Liver (tissue), 9 donors: ENCODE results near the gene THADA. TPM values are rescaled to one million over a fixed set of nuclear protein-coding genes. Genes with fewer than 3 reads are reported as not detected.

Source experiments
- DNase-seq: peaks from one replicate; pipeline ENCODE4 v3.0.0-alpha.2; 2017; ENCODE audit warnings: low spot score
- H3K27ac ChIP-seq, 2 donors: one replicate each; pipeline ENCODE4 v1.7.0; 2013; ENCODE audit warnings: inconsistent platforms in 2 of 2, low read length in 2 of 2, control low read depth in 1 of 2, low read depth in 1 of 2, mild to moderate bottlenecking in 1 of 2
- H3K27me3 ChIP-seq, 4 donors: one replicate each; pipeline versions ENCODE4 v1.6.1 to v1.7.0; 2013; ENCODE audit warnings: low read length in 3 of 4, inconsistent platforms in 1 of 4, mild to moderate bottlenecking in 1 of 4, moderate library complexity in 1 of 4; ENCODE audit not compliant: control insufficient read depth in 4 of 4, insufficient read depth in 4 of 4
- H3K36me3 ChIP-seq, 4 donors: one replicate each; pipeline versions ENCODE4 v1.6.1 to v1.7.0; 2013; ENCODE audit warnings: low read length in 3 of 4, mild to moderate bottlenecking in 3 of 4, low read depth in 1 of 4, moderate library complexity in 1 of 4; ENCODE audit not compliant: control insufficient read depth in 4 of 4, insufficient read depth in 3 of 4
- H3K4me1 ChIP-seq, 4 donors: one replicate each; pipeline versions ENCODE4 v1.6.1 to v1.7.0; 2013; ENCODE audit warnings: low read length in 3 of 4, mild to moderate bottlenecking in 3 of 4, moderate library complexity in 1 of 4; ENCODE audit not compliant: control insufficient read depth in 4 of 4, insufficient read depth in 4 of 4
- H3K4me3 ChIP-seq, 3 donors: one replicate each; pipeline versions ENCODE4 v1.6.1 to v1.7.0; 2013; ENCODE audit warnings: low read length in 3 of 3, control low read depth in 1 of 3, low read depth in 1 of 3, mild to moderate bottlenecking in 1 of 3
- H3K9ac ChIP-seq, 2 donors: one replicate each; pipeline ENCODE4 v1.7.0; 2013; ENCODE audit warnings: low read length in 2 of 2, mild to moderate bottlenecking in 2 of 2, moderate library complexity in 2 of 2, control low read depth in 1 of 2, low read depth in 1 of 2
- H3K9me3 ChIP-seq, 4 donors: one replicate each; pipeline versions ENCODE4 v1.6.1 to v1.7.0; 2013; ENCODE audit warnings: low read length in 3 of 4; ENCODE audit not compliant: control insufficient read depth in 4 of 4
- FOXA1 ChIP-seq: IDR thresholded peaks from 2 replicates; pipeline ENCODE4 v1.6.1; 2016; ENCODE audit warnings: antibody characterized with exemption
- HNF4G ChIP-seq: IDR thresholded peaks from 2 replicates; pipeline ENCODE4 v1.6.1; 2016; ENCODE audit warnings: antibody characterized with exemption
- JUND ChIP-seq, 2 donors: IDR thresholded peaks; 2 replicates each; pipeline ENCODE4 v1.6.1; 2016; ENCODE audit warnings: antibody characterized with exemption in 2 of 2
- NR2F2 ChIP-seq: IDR thresholded peaks from 2 replicates; pipeline ENCODE4 v1.6.1; 2016; ENCODE audit warnings: antibody characterized with exemption
- RAD21 ChIP-seq, 2 donors: IDR thresholded peaks; 2 replicates each; pipeline ENCODE4 v1.6.1; 2016; ENCODE audit warnings: antibody characterized with exemption in 2 of 2, mild to moderate bottlenecking in 2 of 2
- TAF1 ChIP-seq: conservative IDR thresholded peaks from 2 replicates; pipeline ENCODE4 v1.6.1; 2016; ENCODE audit warnings: antibody characterized with exemption, mild to moderate bottlenecking
- YY1 ChIP-seq: IDR thresholded peaks from 2 replicates; pipeline ENCODE4 v1.6.1; 2016; ENCODE audit warnings: antibody characterized with exemption, mild to moderate bottlenecking
- WGBS: extraction: QIAGEN DNeasy Blood & Tissue Kit; methylation state at CpG from one replicate; pipeline ENCODE4 v1.1.7; 2013; 5-methylcytosine and 5-hydroxymethylcytosine counted together
- polyA plus RNA-seq, 2 donors: library from polyadenylated mRNA; stranded (reverse) in 1 of 2; unstranded in 1 of 2; fragments of 200-250 nt in 1 of 2; fragments of >200 nt in 1 of 2; fragmentation: Nextera tagmentation in 1 of 2; extraction: Ambion mirVana in 1 of 2; gene quantifications; one replicate each; pipeline versions ENCODE4 v1.2.1 to v1.2.3, GENCODE V29; 2013 to 2015
- total RNA-seq, 2 donors: library from RNA; depleted of rRNA; stranded (reverse); fragments of >200 nt; gene quantifications; one replicate each; pipeline ENCODE4 v1.2.3, GENCODE V29; 2014
- TF ChIP-seq, protein P1 (sequence below): fragments of 150-350 bp; IDR thresholded peaks from 2 replicates; pipeline ENCODE4 v1.5.1; 2017; ENCODE audit warnings: improper control_type of control experiment, low read depth, low read length; ENCODE audit not compliant: missing input control
- TF ChIP-seq, protein P2 (sequence below): IDR thresholded peaks from 2 replicates; pipeline ENCODE4 v1.6.1; 2016; ENCODE audit warnings: antibody characterized with exemption
- TF ChIP-seq, protein P3 (sequence below): IDR thresholded peaks from 2 replicates; pipeline ENCODE4 v1.6.1; 2016; ENCODE audit warnings: antibody characterized with exemption, mild to moderate bottlenecking
- TF ChIP-seq, protein P4 (sequence below): IDR thresholded peaks from 2 replicates; pipeline ENCODE4 v1.6.1; 2016; ENCODE audit warnings: antibody characterized with exemption
- donor health status: healthy.
- donor health status: healthy.
- donor health status: healthy.
- donor health status: healthy.
- donor health status: healthy.

THADA gene
- total and polyA plus RNA-seq, 4 donors: 12.0 to 37.2 (median 22.3) TPM

DNA sequence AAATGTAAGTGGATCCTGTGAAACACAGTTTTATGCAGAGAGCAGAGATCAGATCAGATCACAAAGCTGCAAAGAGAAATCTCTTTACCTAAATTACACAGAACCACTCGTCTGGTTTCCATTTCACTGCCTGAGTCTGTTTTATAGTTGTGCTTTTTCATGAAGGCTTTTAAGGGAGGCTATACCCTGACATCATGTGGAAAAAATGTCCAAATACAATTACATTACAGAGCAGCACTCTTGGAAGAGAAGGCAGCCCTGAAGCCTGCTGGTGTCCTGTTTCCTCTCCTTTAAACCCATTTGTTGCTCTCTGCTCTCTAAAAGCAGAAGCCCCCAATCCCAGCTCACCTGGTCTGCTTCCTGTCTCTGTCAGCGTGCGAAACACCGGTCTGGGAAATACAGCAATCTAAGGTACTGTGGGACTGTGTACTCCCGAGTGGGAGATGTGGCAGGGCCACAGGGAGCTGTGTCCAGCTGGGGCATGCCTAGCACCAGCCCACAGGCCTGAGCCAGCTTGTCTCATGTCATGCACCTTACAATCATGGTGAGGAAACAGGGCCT is 344.6 kb downstream of the THADA start:
- 87% methylated on average over 5 of the region's 5 CpGs for WGBS
- H3K4me1 ChIP-seq: peaks cover 0 to 10% (median 7%) of the 10 kb centered on the region in 4 donors
- H3K27ac ChIP-seq: peak overlapping the region in 1 of 2 donors; percentile 23
- no peaks in the 10 kb centered on the region for H3K27me3 ChIP-seq
- no peak overlapping the region for H3K9ac ChIP-seq
- H3K4me3 ChIP-seq: no peak overlapping the region
- H3K9me3 ChIP-seq: no peaks in the 10 kb centered on the region
- peaks cover 0 to 1% (median 0%) of the 10 kb centered on the region in 4 donors for H3K36me3 ChIP-seq
- no peak for DNase-seq
- TF ChIP-seq, protein P1, sequence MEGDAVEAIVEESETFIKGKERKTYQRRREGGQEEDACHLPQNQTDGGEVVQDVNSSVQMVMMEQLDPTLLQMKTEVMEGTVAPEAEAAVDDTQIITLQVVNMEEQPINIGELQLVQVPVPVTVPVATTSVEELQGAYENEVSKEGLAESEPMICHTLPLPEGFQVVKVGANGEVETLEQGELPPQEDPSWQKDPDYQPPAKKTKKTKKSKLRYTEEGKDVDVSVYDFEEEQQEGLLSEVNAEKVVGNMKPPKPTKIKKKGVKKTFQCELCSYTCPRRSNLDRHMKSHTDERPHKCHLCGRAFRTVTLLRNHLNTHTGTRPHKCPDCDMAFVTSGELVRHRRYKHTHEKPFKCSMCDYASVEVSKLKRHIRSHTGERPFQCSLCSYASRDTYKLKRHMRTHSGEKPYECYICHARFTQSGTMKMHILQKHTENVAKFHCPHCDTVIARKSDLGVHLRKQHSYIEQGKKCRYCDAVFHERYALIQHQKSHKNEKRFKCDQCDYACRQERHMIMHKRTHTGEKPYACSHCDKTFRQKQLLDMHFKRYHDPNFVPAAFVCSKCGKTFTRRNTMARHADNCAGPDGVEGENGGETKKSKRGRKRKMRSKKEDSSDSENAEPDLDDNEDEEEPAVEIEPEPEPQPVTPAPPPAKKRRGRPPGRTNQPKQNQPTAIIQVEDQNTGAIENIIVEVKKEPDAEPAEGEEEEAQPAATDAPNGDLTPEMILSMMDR: no peak
- TF ChIP-seq, protein P2, sequence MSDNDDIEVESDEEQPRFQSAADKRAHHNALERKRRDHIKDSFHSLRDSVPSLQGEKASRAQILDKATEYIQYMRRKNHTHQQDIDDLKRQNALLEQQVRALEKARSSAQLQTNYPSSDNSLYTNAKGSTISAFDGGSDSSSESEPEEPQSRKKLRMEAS: no peak
- peak in 1 of 2 donors; percentile 8 for TF ChIP-seq RAD21 (IDR thresholded peaks at IDR 0.05)

DNA sequence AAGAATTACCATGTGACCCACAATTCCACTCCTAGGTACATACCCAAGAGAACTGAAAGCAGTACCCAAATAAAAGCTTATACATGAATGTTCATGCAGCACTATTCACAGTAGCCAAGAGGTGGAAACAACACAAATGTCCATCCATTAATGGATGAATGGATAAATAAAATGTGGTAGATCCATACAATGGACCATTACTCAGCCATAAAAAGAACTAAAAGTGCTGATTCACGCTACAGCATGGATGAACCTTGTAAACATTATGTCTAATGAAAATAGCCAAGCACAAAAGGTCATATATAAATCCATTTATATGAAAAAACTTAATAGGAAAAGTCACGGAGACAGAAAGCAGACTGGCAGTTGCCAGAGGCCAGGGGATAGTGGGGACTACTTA is 345.8 kb downstream of the THADA start:
- no peak for DNase-seq
- H3K9ac ChIP-seq: no peak overlapping the region
- no peak for TF ChIP-seq FOXA1
- TF ChIP-seq YY1: no peak
- TF ChIP-seq, protein P3, sequence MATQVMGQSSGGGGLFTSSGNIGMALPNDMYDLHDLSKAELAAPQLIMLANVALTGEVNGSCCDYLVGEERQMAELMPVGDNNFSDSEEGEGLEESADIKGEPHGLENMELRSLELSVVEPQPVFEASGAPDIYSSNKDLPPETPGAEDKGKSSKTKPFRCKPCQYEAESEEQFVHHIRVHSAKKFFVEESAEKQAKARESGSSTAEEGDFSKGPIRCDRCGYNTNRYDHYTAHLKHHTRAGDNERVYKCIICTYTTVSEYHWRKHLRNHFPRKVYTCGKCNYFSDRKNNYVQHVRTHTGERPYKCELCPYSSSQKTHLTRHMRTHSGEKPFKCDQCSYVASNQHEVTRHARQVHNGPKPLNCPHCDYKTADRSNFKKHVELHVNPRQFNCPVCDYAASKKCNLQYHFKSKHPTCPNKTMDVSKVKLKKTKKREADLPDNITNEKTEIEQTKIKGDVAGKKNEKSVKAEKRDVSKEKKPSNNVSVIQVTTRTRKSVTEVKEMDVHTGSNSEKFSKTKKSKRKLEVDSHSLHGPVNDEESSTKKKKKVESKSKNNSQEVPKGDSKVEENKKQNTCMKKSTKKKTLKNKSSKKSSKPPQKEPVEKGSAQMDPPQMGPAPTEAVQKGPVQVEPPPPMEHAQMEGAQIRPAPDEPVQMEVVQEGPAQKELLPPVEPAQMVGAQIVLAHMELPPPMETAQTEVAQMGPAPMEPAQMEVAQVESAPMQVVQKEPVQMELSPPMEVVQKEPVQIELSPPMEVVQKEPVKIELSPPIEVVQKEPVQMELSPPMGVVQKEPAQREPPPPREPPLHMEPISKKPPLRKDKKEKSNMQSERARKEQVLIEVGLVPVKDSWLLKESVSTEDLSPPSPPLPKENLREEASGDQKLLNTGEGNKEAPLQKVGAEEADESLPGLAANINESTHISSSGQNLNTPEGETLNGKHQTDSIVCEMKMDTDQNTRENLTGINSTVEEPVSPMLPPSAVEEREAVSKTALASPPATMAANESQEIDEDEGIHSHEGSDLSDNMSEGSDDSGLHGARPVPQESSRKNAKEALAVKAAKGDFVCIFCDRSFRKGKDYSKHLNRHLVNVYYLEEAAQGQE: no peak
- no peak for TF ChIP-seq NR2F2
- TF ChIP-seq, protein P4, sequence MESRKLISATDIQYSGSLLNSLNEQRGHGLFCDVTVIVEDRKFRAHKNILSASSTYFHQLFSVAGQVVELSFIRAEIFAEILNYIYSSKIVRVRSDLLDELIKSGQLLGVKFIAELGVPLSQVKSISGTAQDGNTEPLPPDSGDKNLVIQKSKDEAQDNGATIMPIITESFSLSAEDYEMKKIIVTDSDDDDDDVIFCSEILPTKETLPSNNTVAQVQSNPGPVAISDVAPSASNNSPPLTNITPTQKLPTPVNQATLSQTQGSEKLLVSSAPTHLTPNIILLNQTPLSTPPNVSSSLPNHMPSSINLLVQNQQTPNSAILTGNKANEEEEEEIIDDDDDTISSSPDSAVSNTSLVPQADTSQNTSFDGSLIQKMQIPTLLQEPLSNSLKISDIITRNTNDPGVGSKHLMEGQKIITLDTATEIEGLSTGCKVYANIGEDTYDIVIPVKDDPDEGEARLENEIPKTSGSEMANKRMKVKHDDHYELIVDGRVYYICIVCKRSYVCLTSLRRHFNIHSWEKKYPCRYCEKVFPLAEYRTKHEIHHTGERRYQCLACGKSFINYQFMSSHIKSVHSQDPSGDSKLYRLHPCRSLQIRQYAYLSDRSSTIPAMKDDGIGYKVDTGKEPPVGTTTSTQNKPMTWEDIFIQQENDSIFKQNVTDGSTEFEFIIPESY: no peak
- no peak for TF ChIP-seq TAF1
- TF ChIP-seq HNF4G: no peak
- 97% methylated on average over 2 of the region's 2 CpGs for whole genome bisulfite sequencing
- H3K4me3 ChIP-seq: no peak overlapping the region
- no peaks in the 10 kb centered on the region for H3K4me1 ChIP-seq
- H3K27me3 ChIP-seq: no peaks in the 10 kb centered on the region
- no peaks in the 10 kb centered on the region for H3K9me3 ChIP-seq
- peaks cover 0 to 1% (median 0%) of the 10 kb centered on the region in 4 donors for H3K36me3 ChIP-seq
- no peak overlapping the region for H3K27ac ChIP-seq

DNA sequence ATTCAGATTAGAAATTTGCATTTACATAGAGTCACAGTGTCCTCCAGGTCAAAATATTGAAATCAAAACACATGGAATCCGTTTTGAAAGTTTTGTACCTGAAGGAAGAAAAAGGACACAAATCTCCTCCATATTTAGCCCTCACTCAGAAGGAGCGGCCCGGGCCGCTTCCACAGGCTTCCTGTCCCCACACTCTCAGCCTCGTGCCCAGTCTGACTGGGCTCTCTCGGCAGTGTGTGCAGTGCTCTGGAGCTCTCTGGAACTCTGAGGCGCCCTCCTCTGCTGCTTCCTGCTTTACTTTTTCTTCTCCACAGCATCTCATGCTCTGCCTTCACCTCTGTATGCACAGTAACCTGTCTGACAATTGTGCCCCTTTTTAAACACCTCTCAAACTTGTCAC is 347.2 kb downstream of the THADA start:
- no peaks in the 10 kb centered on the region for H3K9me3 ChIP-seq
- TF ChIP-seq JUND (IDR thresholded peaks at IDR 0.05) (no peak), RAD21 (IDR thresholded peaks at IDR 0.05) (no peak), HNF4G (no peak)
- DNase-seq: no peak
- H3K4me1 ChIP-seq: no peaks in the 10 kb centered on the region
- no peak overlapping the region for H3K4me3 ChIP-seq
- no peaks in the 10 kb centered on the region for H3K27me3 ChIP-seq
- H3K36me3 ChIP-seq: peaks cover 0 to 1% (median 0%) of the 10 kb centered on the region in 4 donors
- H3K27ac ChIP-seq: no peak overlapping the region
- 93% methylated on average over 7 of the region's 7 CpGs for WGBS
- no peak overlapping the region for H3K9ac ChIP-seq
